ENCODE measurements around the gene DHX34.

- TF ChIP-seq YY1 (IDR thresholded peaks at IDR 0.05; ENCODE audit: insufficient read depth, insufficient read length): no peak
- TF ChIP-seq SUZ12 (IDR thresholded peaks at IDR 0.05; ENCODE audit: extremely low read depth, insufficient read depth, insufficient read length): no peak
- TF ChIP-seq ZNF274 (IDR thresholded peaks at IDR 0.05; ENCODE audit: low read depth, low read length): no peak
Observed at GRCh38 chr19:47378246-47378645, 29.1 kb downstream of the DHX34 start.

All from NT2/D1 (cell line).